Naive thymus-derived CD8-positive, alpha-beta T cell (primary cell): ENCODE results near the gene FAM229A. TPM values are rescaled to one million over a fixed set of nuclear protein-coding genes. Genes with fewer than 3 reads are reported as not detected.

Experiments
- ATAC-seq, 2 donors: fragments of 150-1000 bp; cut with Tn5 transposase in 1 of 2; sonication (Bioruptor Pico), chemical (Tn5 transposase) in 1 of 2; 1 replicate in 1 of 2; 2 replicates in 1 of 2; pipeline ENCODE4 v1.10.0; 2021; ENCODE audit warnings: mild to moderate bottlenecking in 2 of 2, moderate library complexity in 2 of 2
- POLR2A ChIA-PET: fragments of 350-600 bp; sonication (Branson Sonifier 250); formaldehyde crosslinking; loops from one replicate; lab custom pipeline; 2021; ENCODE audit warnings: antibody characterized with exemption; lab: Charles Lee
- DNase-seq, 10 donors: peaks; one replicate each; pipeline versions ENCODE4 v3.0.0 to v3.0.0-alpha.2; 2020 to 2022
- H3K27ac Mint-ChIP-seq, 10 donors: one replicate each; pipeline ENCODE4 v1.8.0; 2020 to 2022; ENCODE audit warnings: mild to moderate bottlenecking in 10 of 10, mixed read lengths in 10 of 10, moderate library complexity in 4 of 10, inconsistent platforms in 1 of 10
- H3K27me3 Mint-ChIP-seq, 5 donors: one replicate each; pipeline ENCODE4 v1.8.0; 2021 to 2022; ENCODE audit warnings: mixed read lengths in 5 of 5
- H3K36me3 Mint-ChIP-seq, 3 donors: one replicate each; pipeline ENCODE4 v1.8.0; 2020 to 2022; ENCODE audit warnings: mixed read lengths in 3 of 3, mild to moderate bottlenecking in 2 of 3, inconsistent platforms in 1 of 3
- H3K4me1 Mint-ChIP-seq, 4 donors: one replicate each; pipeline ENCODE4 v1.8.0; 2021 to 2022; ENCODE audit warnings: mixed read lengths in 4 of 4
- H3K4me3 Mint-ChIP-seq, 10 donors: one replicate each; pipeline ENCODE4 v1.8.0; 2020 to 2022; ENCODE audit warnings: mild to moderate bottlenecking in 10 of 10, mixed read lengths in 10 of 10, moderate library complexity in 6 of 10, inconsistent platforms in 1 of 10
- H3K9me3 Mint-ChIP-seq, 9 donors: one replicate each; pipeline ENCODE4 v1.8.0; 2020 to 2022; ENCODE audit warnings: mixed read lengths in 9 of 9, mild to moderate bottlenecking in 3 of 9, inconsistent platforms in 1 of 9, moderate library complexity in 1 of 9
- polyA plus RNA-seq, 3 donors: library from polyadenylated mRNA; unstranded; fragments of 300-500 nt; fragmentation: Illumina TruSeq; gene quantifications; one replicate each; pipeline ENCODE4 v1.2.3, GENCODE V29; 2021
- total RNA-seq, 8 experiments: library from RNA in 2 of 8; stranded (reverse) in 2 of 8; gene quantifications; one replicate each; pipeline ENCODE4 v1.2.3 and lab custom pipeline; 2021 to 2026

FAM229A gene
- total and polyA plus RNA-seq, 5 experiments from 2014 or later: 0.06 to 30.7 (median 0.47) TPM

DNA sequence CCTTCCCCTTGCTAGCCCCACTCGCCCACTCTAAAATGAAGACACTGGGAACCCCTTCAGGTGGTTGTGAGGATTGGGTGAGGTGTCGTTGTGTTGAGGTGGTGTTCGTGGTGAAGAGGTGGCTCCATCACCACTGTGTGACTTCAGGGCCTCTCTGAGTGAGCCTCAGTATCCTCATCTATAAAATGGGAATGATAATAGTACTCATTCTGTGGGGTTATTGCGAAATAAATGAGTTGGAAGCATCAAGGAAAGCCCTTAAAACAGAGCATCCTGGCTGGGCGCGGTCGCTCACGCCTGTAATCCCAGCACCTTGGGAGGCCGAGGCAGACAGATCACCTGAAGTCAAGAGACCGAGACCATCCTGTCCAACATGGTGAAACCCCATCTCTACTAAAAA is 19.6 kb downstream of the FAM229A start:
- Mint-ChIP-seq H3K27me3 (no peaks in the 10 kb centered on the region), H3K9me3 (no peaks in the 10 kb centered on the region), H3K36me3 (no peaks in the 10 kb centered on the region), H3K27ac (no peak overlapping the region), H3K4me1 (peaks cover 30 to 50% (median 34%) of the 10 kb centered on the region in 4 donors), H3K4me3 (no peak overlapping the region)
- no peak for DNase-seq
- no peak for ATAC-seq
- POLR2A ChIA-PET: interaction anchor here (0.6 to 1.5 kb wide), 4 partner anchors 9 to 605 kb away, joined by 3 to 15 read pairs (median 3); no protein-coding TSS in a partner anchor

GRCh38 chr1:32341971-32342370 is 20.3 kb downstream of the FAM229A start:
- no peak for DNase-seq
- Mint-ChIP-seq H3K4me3 (no peak overlapping the region), H3K36me3 (no peaks in the 10 kb centered on the region), H3K9me3 (no peaks in the 10 kb centered on the region), H3K27me3 (no peaks in the 10 kb centered on the region), H3K27ac (no peak overlapping the region), H3K4me1 (peaks cover 31 to 57% (median 41%) of the 10 kb centered on the region in 4 donors)
- POLR2A ChIA-PET: interaction anchor here (1.2 to 1.9 kb wide), 3 partner anchors 10 to 18 kb away, joined by 3 to 15 read pairs (median 8); no protein-coding TSS in a partner anchor
- ATAC-seq: no peak

DNA sequence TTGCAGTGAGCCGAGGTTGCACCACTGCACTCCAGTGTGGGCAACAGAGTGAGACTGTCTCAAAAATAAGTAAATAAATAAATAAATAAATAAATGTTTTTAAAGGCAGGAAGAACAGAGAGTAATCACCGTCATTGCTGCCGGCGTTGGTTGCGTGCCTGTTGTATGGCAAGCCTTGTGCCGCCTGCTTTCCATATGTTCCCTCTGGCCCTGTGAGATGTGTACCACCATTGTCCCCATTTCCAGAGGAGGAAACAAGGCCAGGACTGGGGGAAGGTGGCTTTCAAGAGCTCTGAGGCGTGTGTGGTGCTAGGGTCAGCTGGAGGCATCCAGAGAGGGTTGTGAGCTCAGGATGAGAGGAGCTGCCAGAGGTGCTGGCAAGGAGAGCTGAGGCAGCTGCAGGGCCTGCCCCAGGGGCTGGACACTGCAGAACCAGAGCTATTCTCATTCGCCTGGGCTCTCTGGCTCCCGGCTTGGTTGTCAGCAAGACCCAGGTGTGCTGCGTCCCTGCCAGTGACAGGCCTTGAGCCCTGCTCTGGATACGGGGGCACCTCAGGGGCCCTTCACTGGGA is 21.0 kb downstream of the FAM229A start:
- ATAC-seq (no peak), DNase-seq (no peak)
- POLR2A ChIA-PET: interaction anchor here (1.9 to 6.7 kb wide), 2 partner anchors 9 to 18 kb away, joined by 8 to 147 read pairs; no protein-coding TSS in a partner anchor
- Mint-ChIP-seq H3K9me3 (no peaks in the 10 kb centered on the region), H3K4me3 (no peak overlapping the region), H3K4me1 (peaks cover 31 to 57% (median 38%) of the 10 kb centered on the region in 4 donors), H3K27me3 (no peaks in the 10 kb centered on the region), H3K27ac (peak overlapping the region in 2 of 10 donors; percentile 34 to 83), H3K36me3 (no peaks in the 10 kb centered on the region)

GRCh38 chr1:32339363-32339978 is 22.8 kb downstream of the FAM229A start:
- Mint-ChIP-seq H3K4me3 (peak overlapping the region in 1 of 10 donors; percentile 16), H3K36me3 (no peaks in the 10 kb centered on the region), H3K27me3 (no peaks in the 10 kb centered on the region), H3K9me3 (no peaks in the 10 kb centered on the region), H3K4me1 (peaks cover 22 to 50% (median 29%) of the 10 kb centered on the region in 4 donors), H3K27ac (peak overlapping the region in 2 of 10 donors; percentile 42 to 61)
- DNase-seq: no peak
- ATAC-seq: no peak
- POLR2A ChIA-PET: interaction anchor here (0.6 to 6.7 kb wide), 4 partner anchors 10 to 130 kb away, joined by 3 to 147 read pairs (median 4); no protein-coding TSS in a partner anchor

- peak overlapping the region in 6 of 10 donors; percentile 13 to 69 (median 26) for H3K27ac Mint-ChIP-seq
- peak overlapping the region in 2 of 10 donors; percentile 16 to 36 for H3K4me3 Mint-ChIP-seq
These were observed 23.6 kb downstream of the FAM229A start for GRCh38 chr1:32338637-32339145.

DNA sequence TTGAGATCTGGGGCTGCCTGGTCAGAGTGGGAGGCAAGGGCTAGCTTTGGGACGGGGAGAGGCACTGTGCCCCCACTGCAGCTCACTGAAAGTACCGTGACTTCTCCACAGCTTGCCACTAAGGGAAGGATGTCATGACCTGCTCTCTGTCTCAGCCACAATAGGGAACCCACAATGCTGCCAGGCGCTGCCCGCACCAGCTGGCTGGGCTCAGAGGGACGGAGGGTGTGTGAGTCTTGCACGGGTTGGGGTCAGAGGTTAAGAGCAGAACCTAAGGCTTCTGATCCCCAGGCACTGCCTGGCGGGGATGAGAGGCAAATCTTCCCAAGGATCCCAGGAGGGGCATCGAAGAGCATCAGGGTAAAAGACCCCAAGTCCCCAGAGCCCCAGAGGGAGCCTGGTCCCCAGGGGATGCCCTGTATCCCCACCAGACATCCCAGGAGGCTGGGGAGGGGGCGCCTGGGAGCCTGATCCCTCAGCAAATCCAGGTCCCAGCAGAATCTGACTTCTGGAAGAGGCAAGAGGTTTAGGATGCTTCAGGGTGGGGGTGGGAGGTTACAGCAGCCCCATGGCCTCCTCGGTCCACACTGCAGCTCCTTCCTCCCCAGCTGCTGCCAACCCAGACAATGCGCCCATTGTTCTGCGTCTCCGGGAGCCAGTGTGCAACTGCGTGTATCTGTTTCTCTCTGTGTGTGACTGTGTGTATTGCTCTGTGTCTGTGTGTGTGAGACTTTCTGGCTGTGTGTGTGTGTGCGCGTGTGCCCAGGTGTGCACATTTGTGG is 24.2 kb downstream of the FAM229A start:
- Mint-ChIP-seq H3K9me3 (no peaks in the 10 kb centered on the region), H3K4me3 (peak overlapping the region in 8 of 10 donors; percentile 6 to 75 (median 36)), H3K36me3 (peaks cover 0 to 7% (median 0%) of the 10 kb centered on the region in 3 donors), H3K27me3 (no peaks in the 10 kb centered on the region), H3K4me1 (peaks cover 30 to 58% (median 42%) of the 10 kb centered on the region in 4 donors), H3K27ac (peak overlapping the region in 8 of 10 donors; percentile 16 to 84 (median 56))
- DNase-seq (no peak), ATAC-seq (no peak)
- POLR2A ChIA-PET: interaction anchor here (0.8 to 6.7 kb wide), 9 partner anchors 12 to 165 kb away, joined by 3 to 147 read pairs (median 4); partner anchors contain the start of genes BSDC1, EIF3I, FAM167B and LCK

More at GRCh38 chr1:32338637-32339145, 23.6 kb downstream of the FAM229A start:
- DNase-seq (no peak), ATAC-seq (no peak)
- no peaks in the 10 kb centered on the region for H3K9me3 Mint-ChIP-seq
- peaks cover 0 to 3% (median 0%) of the 10 kb centered on the region in 3 donors for H3K36me3 Mint-ChIP-seq
- POLR2A ChIA-PET: interaction anchor here (0.6 to 6.7 kb wide), 2 partner anchors 11 to 110 kb away, joined by 4 to 147 read pairs; no protein-coding TSS in a partner anchor
- no peaks in the 10 kb centered on the region for H3K27me3 Mint-ChIP-seq
- peaks cover 27 to 54% (median 36%) of the 10 kb centered on the region in 4 donors for H3K4me1 Mint-ChIP-seq

GRCh38 chr1:32336963-32337675 is 25.2 kb downstream of the FAM229A start:
- DNase-seq (peak in 7 of 10 donors; percentile 22 to 63 (median 48)), ATAC-seq (peak; percentile 11 to 52)
- Mint-ChIP-seq H3K27me3 (no peaks in the 10 kb centered on the region), H3K27ac (peak overlapping the region in 5 of 10 donors; percentile 53 to 78 (median 69)), H3K4me3 (peak overlapping the region; percentile 52 to 82 (median 66)), H3K36me3 (peaks cover 0 to 15% (median 0%) of the 10 kb centered on the region in 3 donors), H3K4me1 (peaks cover 30 to 53% (median 36%) of the 10 kb centered on the region in 4 donors), H3K9me3 (no peaks in the 10 kb centered on the region)
- POLR2A ChIA-PET: interaction anchor here (0.8 to 6.7 kb wide), 15 partner anchors 13 to 265 kb away, joined by 3 to 147 read pairs (median 9); partner anchors contain the start of genes BSDC1, EIF3I, FAM167B and IQCC

DNA sequence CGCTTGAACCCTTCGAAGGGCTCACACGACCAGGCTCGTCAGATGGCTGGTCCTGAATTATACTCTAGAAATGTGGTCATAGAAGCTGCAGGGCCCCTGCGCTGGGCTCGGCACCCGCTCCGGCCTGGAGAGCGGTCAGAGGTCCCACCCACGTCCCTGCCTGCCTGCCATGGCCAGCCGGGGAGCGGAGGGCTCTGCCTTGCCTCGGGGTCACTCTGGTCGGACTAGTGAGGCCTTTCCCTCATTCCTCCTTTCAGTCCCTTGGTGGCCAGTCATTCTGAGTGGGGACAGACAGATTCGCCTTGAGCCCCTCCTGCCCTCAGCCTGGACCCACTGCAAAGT is 25.7 kb downstream of the FAM229A start:
- Mint-ChIP-seq H3K27ac (peak overlapping the region in 4 of 10 donors; percentile 31 to 78 (median 62)), H3K9me3 (no peaks in the 10 kb centered on the region), H3K36me3 (peaks cover 0 to 21% (median 1%) of the 10 kb centered on the region in 3 donors), H3K4me3 (peak overlapping the region; percentile 52 to 82 (median 66)), H3K4me1 (peaks cover 30 to 53% (median 36%) of the 10 kb centered on the region in 4 donors), H3K27me3 (no peaks in the 10 kb centered on the region)
- ATAC-seq: no peak
- POLR2A ChIA-PET: interaction anchor here (0.6 to 6.7 kb wide), 33 partner anchors 13 to 264 kb away, joined by 3 to 147 read pairs (median 9); partner anchors contain the start of genes BSDC1, EIF3I, FAM167B and FAM229A
- no peak for DNase-seq

DNA sequence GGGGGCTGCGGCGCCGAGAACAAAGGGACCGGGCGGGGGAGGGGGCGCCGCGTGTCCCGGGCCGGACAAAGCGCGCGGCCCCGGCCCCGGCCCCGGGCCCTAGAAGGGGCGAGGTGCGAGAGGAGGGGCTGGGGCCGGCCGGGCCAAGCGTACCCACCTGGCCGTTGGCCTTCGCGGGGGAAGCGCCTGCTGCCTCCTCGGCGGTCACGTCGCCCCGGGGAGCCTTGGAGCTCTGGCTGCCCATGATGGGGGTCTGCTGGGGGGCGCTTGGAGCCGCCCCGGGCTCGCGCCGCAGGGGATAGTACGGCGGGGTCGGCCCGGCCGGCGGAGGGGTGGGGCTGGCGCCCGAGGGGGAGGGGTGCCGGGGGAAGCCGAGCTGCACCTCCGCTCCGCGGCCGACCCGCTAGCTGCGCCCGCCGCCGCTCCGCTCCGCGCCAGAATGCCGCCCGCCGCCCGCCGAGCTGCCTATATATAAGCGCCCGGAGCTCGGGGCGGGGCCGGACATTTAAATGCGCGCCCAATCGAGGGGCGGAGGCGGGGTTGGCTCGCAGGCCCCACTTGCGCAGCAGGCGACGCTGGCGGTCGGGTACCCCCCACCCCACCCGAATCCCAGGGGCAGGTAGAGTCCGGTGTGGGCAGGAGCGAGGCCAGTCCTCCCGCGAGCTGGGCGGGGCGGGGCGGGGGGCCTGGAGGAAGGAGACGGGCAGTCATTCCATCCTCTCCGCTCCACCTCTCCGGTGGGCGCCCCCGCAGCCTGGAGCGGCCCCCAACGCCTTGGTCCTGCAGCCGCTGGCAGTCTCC is 26.3 kb downstream of the FAM229A start, which contains the start of gene MARCKSL1:
Gene MARCKSL1 (minus strand): TSS at position 444 of the 801 bp plus-strand sequence. CDS start 200 bp downstream, at position 244.
- ATAC-seq (peak; percentile 62 to 66), DNase-seq (peak; percentile 79 to 93 (median 88))
- POLR2A ChIA-PET: interaction anchor here (0.6 to 6.7 kb wide), 42 partner anchors 14 to 275 kb away, joined by 3 to 147 read pairs (median 5); partner anchors contain the start of genes BSDC1, EIF3I, FAM167B and FAM229A
- Mint-ChIP-seq H3K4me1 (peaks cover 30 to 53% (median 36%) of the 10 kb centered on the region in 4 donors), H3K27ac (peak within 1 kb of the TSS; percentile 69 to 91 (median 88)), H3K4me3 (peak within 1 kb of the TSS; percentile 80 to 93 (median 87)), H3K9me3 (no peaks in the 10 kb centered on the region), H3K27me3 (no peaks in the 10 kb centered on the region), H3K36me3 (peaks cover 0 to 26% (median 6%) of the 10 kb centered on the region in 3 donors)

GRCh38 chr1:32335535-32335789 is 26.8 kb downstream of the FAM229A start:
- Mint-ChIP-seq H3K4me3 (peak overlapping the region in 8 of 10 donors; percentile 39 to 93 (median 86)), H3K27me3 (no peaks in the 10 kb centered on the region), H3K9me3 (no peaks in the 10 kb centered on the region), H3K36me3 (peaks cover 0 to 32% (median 6%) of the 10 kb centered on the region in 3 donors), H3K4me1 (peaks cover 30 to 53% (median 36%) of the 10 kb centered on the region in 4 donors), H3K27ac (peak overlapping the region in 1 of 10 donors; percentile 67)
- POLR2A ChIA-PET: interaction anchor here (0.5 to 6.7 kb wide), 38 partner anchors 13 to 274 kb away, joined by 3 to 147 read pairs (median 5); partner anchors contain the start of genes BSDC1, EIF3I, FAM167B and FAM229A
- DNase-seq: no peak
- peak; percentile 28 to 38 for ATAC-seq
